ENCODE data around the gene COL15A1.

COL15A1 gene

GRCh38 chr9:98995971-98996504 lies 52.3 kb downstream of the COL15A1 start:
- no peaks in the 10 kb centered on the region for H3K36me3 ChIP-seq (ENCODE audit: insufficient read depth, low read length)
- H3K4me1 ChIP-seq (ENCODE audit: insufficient read depth, low read length) = peaks cover 4% of the 10 kb centered on the region
- no peak overlapping the region for H3K4me3 ChIP-seq (ENCODE audit: low read length)
- no peaks in the 10 kb centered on the region for H3K27me3 ChIP-seq (ENCODE audit: insufficient read depth, low read length)
- no peak overlapping the region for H2AFZ ChIP-seq (ENCODE audit: low read depth, low read length)
- no peaks in the 10 kb centered on the region for H3K9me3 ChIP-seq (ENCODE audit: low read length)

GRCh38 chr9:98997604-98998003 lies 53.9 kb downstream of the COL15A1 start:
- Histone ChIP-seq H2AFZ (ENCODE audit: low read depth, low read length) (no peak overlapping the region), H3K9me3 (ENCODE audit: low read length) (no peaks in the 10 kb centered on the region), H3K4me1 (ENCODE audit: insufficient read depth, low read length) (peaks cover 4% of the 10 kb centered on the region), H3K36me3 (ENCODE audit: insufficient read depth, low read length) (no peaks in the 10 kb centered on the region), H3K27me3 (ENCODE audit: insufficient read depth, low read length) (no peaks in the 10 kb centered on the region), H3K4me3 (ENCODE audit: low read length) (no peak overlapping the region)

GRCh38 chr9:98998441-98999151 lies 54.9 kb downstream of the COL15A1 start:
- no peak overlapping the region for H3K4me3 ChIP-seq (ENCODE audit: low read length)
- peaks cover 4% of the 10 kb centered on the region for H3K4me1 ChIP-seq (ENCODE audit: insufficient read depth, low read length)
- no peaks in the 10 kb centered on the region for H3K9me3 ChIP-seq (ENCODE audit: low read length)
- no peaks in the 10 kb centered on the region for H3K27me3 ChIP-seq (ENCODE audit: insufficient read depth, low read length)
- no peaks in the 10 kb centered on the region for H3K36me3 ChIP-seq (ENCODE audit: insufficient read depth, low read length)
- no peak overlapping the region for H2AFZ ChIP-seq (ENCODE audit: low read depth, low read length)

- H3K9me3 ChIP-seq (ENCODE audit: low read length) = no peaks in the 10 kb centered on the region
- no peaks in the 10 kb centered on the region for H3K36me3 ChIP-seq (ENCODE audit: insufficient read depth, low read length)
- peaks cover 4% of the 10 kb centered on the region for H3K4me1 ChIP-seq (ENCODE audit: insufficient read depth, low read length)
- H2AFZ ChIP-seq (ENCODE audit: low read depth, low read length) = no peak overlapping the region
- no peak overlapping the region for H3K4me3 ChIP-seq (ENCODE audit: low read length)
- H3K27me3 ChIP-seq (ENCODE audit: insufficient read depth, low read length) = no peaks in the 10 kb centered on the region
Observed at GRCh38 chr9:98999152-98999525, 55.4 kb downstream of the COL15A1 start.

GRCh38 chr9:99000476-99001395 lies 57.0 kb downstream of the COL15A1 start:
- Histone ChIP-seq H3K9me3 (ENCODE audit: low read length) (no peaks in the 10 kb centered on the region), H3K36me3 (ENCODE audit: insufficient read depth, low read length) (no peaks in the 10 kb centered on the region), H3K4me3 (ENCODE audit: low read length) (no peak overlapping the region), H3K4me1 (ENCODE audit: insufficient read depth, low read length) (peaks cover 4% of the 10 kb centered on the region), H3K27me3 (ENCODE audit: insufficient read depth, low read length) (no peaks in the 10 kb centered on the region), H2AFZ (ENCODE audit: low read depth, low read length) (no peak overlapping the region)

- peaks cover 4% of the 10 kb centered on the region for H3K4me1 ChIP-seq (ENCODE audit: insufficient read depth, low read length)
- no peaks in the 10 kb centered on the region for H3K27me3 ChIP-seq (ENCODE audit: insufficient read depth, low read length)
- H3K36me3 ChIP-seq (ENCODE audit: insufficient read depth, low read length) = no peaks in the 10 kb centered on the region
- H3K9me3 ChIP-seq (ENCODE audit: low read length) = no peaks in the 10 kb centered on the region
- H3K4me3 ChIP-seq (ENCODE audit: low read length) = no peak overlapping the region
- H2AFZ ChIP-seq (ENCODE audit: low read depth, low read length) = no peak overlapping the region
Observed at GRCh38 chr9:99001892-99002291, 58.2 kb downstream of the COL15A1 start.

- no peaks in the 10 kb centered on the region for H3K27me3 ChIP-seq (ENCODE audit: insufficient read depth, low read length)
- H3K4me1 ChIP-seq (ENCODE audit: insufficient read depth, low read length) = peaks cover 4% of the 10 kb centered on the region
- H2AFZ ChIP-seq (ENCODE audit: low read depth, low read length) = no peak overlapping the region
- no peaks in the 10 kb centered on the region for H3K36me3 ChIP-seq (ENCODE audit: insufficient read depth, low read length)
- H3K9me3 ChIP-seq (ENCODE audit: low read length) = no peaks in the 10 kb centered on the region
- H3K4me3 ChIP-seq (ENCODE audit: low read length) = no peak overlapping the region
Observed at GRCh38 chr9:99002706-99003105, 59.0 kb downstream of the COL15A1 start.

GRCh38 chr9:99003308-99003707 lies 59.6 kb downstream of the COL15A1 start:
- Histone ChIP-seq H3K27me3 (ENCODE audit: insufficient read depth, low read length) (no peaks in the 10 kb centered on the region), H3K9me3 (ENCODE audit: low read length) (no peaks in the 10 kb centered on the region), H3K36me3 (ENCODE audit: insufficient read depth, low read length) (no peaks in the 10 kb centered on the region), H2AFZ (ENCODE audit: low read depth, low read length) (no peak overlapping the region), H3K4me1 (ENCODE audit: insufficient read depth, low read length) (peaks cover 4% of the 10 kb centered on the region), H3K4me3 (ENCODE audit: low read length) (no peak overlapping the region)

- no peak overlapping the region for H3K4me3 ChIP-seq (ENCODE audit: low read length)
Observed at GRCh38 chr9:99004115-99004514, 60.4 kb downstream of the COL15A1 start.

GRCh38 chr9:99004717-99005460 lies 61.2 kb downstream of the COL15A1 start:
- H3K36me3 ChIP-seq (ENCODE audit: insufficient read depth, low read length) = no peaks in the 10 kb centered on the region
- H2AFZ ChIP-seq (ENCODE audit: low read depth, low read length) = no peak overlapping the region
- H3K4me3 ChIP-seq (ENCODE audit: low read length) = no peak overlapping the region
- no peaks in the 10 kb centered on the region for H3K4me1 ChIP-seq (ENCODE audit: insufficient read depth, low read length)
- H3K9me3 ChIP-seq (ENCODE audit: low read length) = no peaks in the 10 kb centered on the region
- H3K27me3 ChIP-seq (ENCODE audit: insufficient read depth, low read length) = no peaks in the 10 kb centered on the region

More at GRCh38 chr9:99004115-99004514, 60.4 kb downstream of the COL15A1 start:
- H3K9me3 ChIP-seq (ENCODE audit: low read length) = no peaks in the 10 kb centered on the region
- no peaks in the 10 kb centered on the region for H3K27me3 ChIP-seq (ENCODE audit: insufficient read depth, low read length)
- no peaks in the 10 kb centered on the region for H3K4me1 ChIP-seq (ENCODE audit: insufficient read depth, low read length)
- H2AFZ ChIP-seq (ENCODE audit: low read depth, low read length) = no peak overlapping the region
- H3K36me3 ChIP-seq (ENCODE audit: insufficient read depth, low read length) = no peaks in the 10 kb centered on the region

- Histone ChIP-seq H3K4me3 (ENCODE audit: low read length) (no peak overlapping the region), H3K9me3 (ENCODE audit: low read length) (peaks cover 4% of the 10 kb centered on the region), H3K4me1 (ENCODE audit: insufficient read depth, low read length) (no peaks in the 10 kb centered on the region), H3K27me3 (ENCODE audit: insufficient read depth, low read length) (no peaks in the 10 kb centered on the region), H3K36me3 (ENCODE audit: insufficient read depth, low read length) (no peaks in the 10 kb centered on the region), H2AFZ (ENCODE audit: low read depth, low read length) (no peak overlapping the region)
Observed at GRCh38 chr9:99005651-99006050, 61.9 kb downstream of the COL15A1 start.

- no peaks in the 10 kb centered on the region for H3K4me1 ChIP-seq (ENCODE audit: insufficient read depth, low read length)
- H2AFZ ChIP-seq (ENCODE audit: low read depth, low read length) = no peak overlapping the region
- no peaks in the 10 kb centered on the region for H3K36me3 ChIP-seq (ENCODE audit: insufficient read depth, low read length)
- H3K9me3 ChIP-seq (ENCODE audit: low read length) = peaks cover 4% of the 10 kb centered on the region
- H3K27me3 ChIP-seq (ENCODE audit: insufficient read depth, low read length) = no peaks in the 10 kb centered on the region
- H3K4me3 ChIP-seq (ENCODE audit: low read length) = no peak overlapping the region
Observed at GRCh38 chr9:99006511-99006910, 62.8 kb downstream of the COL15A1 start.

GRCh38 chr9:99006979-99007378 lies 63.3 kb downstream of the COL15A1 start:
- Histone ChIP-seq H3K27me3 (ENCODE audit: insufficient read depth, low read length) (no peaks in the 10 kb centered on the region), H3K4me3 (ENCODE audit: low read length) (no peak overlapping the region), H3K4me1 (ENCODE audit: insufficient read depth, low read length) (no peaks in the 10 kb centered on the region)

More at GRCh38 chr9:99006979-99007378, 63.3 kb downstream of the COL15A1 start:
- Histone ChIP-seq H2AFZ (ENCODE audit: low read depth, low read length) (no peak overlapping the region), H3K36me3 (ENCODE audit: insufficient read depth, low read length) (no peaks in the 10 kb centered on the region), H3K9me3 (ENCODE audit: low read length) (peaks cover 4% of the 10 kb centered on the region)
